Stomach (tissue), 9 donors: ENCODE measurements around the gene ERH. TPM values are rescaled to one million over a fixed set of nuclear protein-coding genes. Genes with fewer than 3 reads are reported as not detected.

Source experiments
- DNase-seq, 2 donors: peaks; one replicate each; pipeline versions ENCODE4 v3.0.0 to v3.0.0-alpha.2; 2013 to 2019
- H3K27ac ChIP-seq, 5 donors: fragments of 200-600 bp in 4 of 5; sonication (generic) in 4 of 5; one replicate each; pipeline ENCODE4 v1.5.1; 2013 to 2019; ENCODE audit warnings: mild to moderate bottlenecking in 1 of 5, moderate library complexity in 1 of 5
- H3K27me3 ChIP-seq, 3 donors: fragments of 200-600 bp; sonication (generic); one replicate each; pipeline ENCODE4 v1.5.1; 2017 to 2019; ENCODE audit warnings: mixed run types in 1 of 3
- H3K36me3 ChIP-seq, 4 donors: fragments of 200-600 bp; sonication (generic); 1 replicate in 3 of 4; 2 replicates in 1 of 4; pipeline ENCODE4 v1.5.1; 2016 to 2019
- H3K4me1 ChIP-seq, 4 donors: fragments of 200-600 bp; sonication (generic); one replicate each; pipeline ENCODE4 v1.5.1; 2016 to 2019
- H3K4me3 ChIP-seq, 4 donors: fragments of 200-600 bp; sonication (generic) in 3 of 4; one replicate each; pipeline ENCODE4 v1.5.1; 2016 to 2019; ENCODE audit warnings: mild to moderate bottlenecking in 1 of 4
- H3K9me3 ChIP-seq, 4 donors: fragments of 200-600 bp; sonication (generic); one replicate each; pipeline ENCODE4 v1.5.1; 2016 to 2019
- CTCF ChIP-seq, 7 experiments: fragments of 450-650 bp in 4 of 7; fragments of 200-600 bp in 3 of 7; sonication (generic) in 3 of 7; IDR thresholded peaks; one replicate each; pipeline ENCODE4 v1.5.1; 2016 to 2019; ENCODE audit warnings: antibody characterized with exemption in 7 of 7, control low read depth in 2 of 7, mild to moderate bottlenecking in 1 of 7
- EP300 ChIP-seq: sonication (generic); formaldehyde crosslinking; IDR thresholded peaks from one replicate; pipeline ENCODE4 v1.6.1; 2017; ENCODE audit warnings: antibody characterized with exemption
- POLR2A ChIP-seq, 4 donors: fragments of 450-650 bp; IDR thresholded peaks; one replicate each; pipeline ENCODE4 v1.6.1; 2016; ENCODE audit warnings: antibody characterized with exemption in 4 of 4, control low read depth in 2 of 4, mild to moderate bottlenecking in 1 of 4, moderate library complexity in 1 of 4
- POLR2AphosphoS5 ChIP-seq, 3 donors: sonication (generic); formaldehyde crosslinking; IDR thresholded peaks; one replicate each; pipeline ENCODE4 v1.6.1; 2016; ENCODE audit warnings: antibody characterized with exemption in 3 of 3
- WGBS, 5 donors: extraction: QIAGEN DNeasy Blood & Tissue Kit in 3 of 5; methylation state at CpG; one replicate each; pipeline versions ENCODE4 v1.1.5 to v1.1.7; 2013 to 2018; 5-methylcytosine and 5-hydroxymethylcytosine counted together
- intact Hi-C: fragments of 100-400 bp; cut with DNase I; formaldehyde crosslinking; loops from one replicate; pipeline ENCODE4 v1.15.1; 2023; ENCODE audit warnings: low total_unique reads
- polyA plus RNA-seq, 3 donors: library from polyadenylated mRNA; stranded (reverse); fragments of 200-250 nt; gene quantifications; one replicate each; pipeline ENCODE4 v1.2.3, GENCODE V29; 2013
- total RNA-seq, 5 donors: library from RNA; depleted of rRNA; stranded (reverse); fragments of >200 nt; gene quantifications; one replicate each; pipeline versions ENCODE4 v1.1.0 to v1.2.3, GENCODE V29; 2014 to 2016
- donor health status: healthy with polysubstance abuse.
- donor health status: Bipolar disorder and iron deficiency.
- donor health status: healthy.

ERH gene
- total and polyA plus RNA-seq, 8 donors = 12.5 to 159 (median 97.8) TPM

GRCh38 chr14:69439521-69440270 is 41.6 kb upstream of the ERH start:
- intact Hi-C loops = no loop called here

GRCh38 chr14:69432364-69432763 is 34.3 kb upstream of the ERH start:
- Histone ChIP-seq H3K36me3 (peaks cover 0 to 17% (median 11%) of the 10 kb centered on the region in 4 donors), H3K9me3 (no peaks in the 10 kb centered on the region), H3K27ac (no peak overlapping the region), H3K4me1 (no peaks in the 10 kb centered on the region), H3K4me3 (no peak overlapping the region), H3K27me3 (no peaks in the 10 kb centered on the region)
- no peak for TF ChIP-seq CTCF (IDR thresholded peaks at IDR 0.05)
- TF ChIP-seq EP300 = no peak
- no peak for TF ChIP-seq POLR2AphosphoS5 (IDR thresholded peaks at IDR 0.05)
- TF ChIP-seq POLR2A (IDR thresholded peaks at IDR 0.05) = no peak
- no peak for DNase-seq
- intact Hi-C loops = no loop called here
- 84 to 96% (median 93%) methylated on average over 2 of the region's 2 CpGs for WGBS, 5 donors

More at GRCh38 chr14:69439521-69440270, 41.6 kb upstream of the ERH start:
- Histone ChIP-seq H3K27me3 (no peaks in the 10 kb centered on the region), H3K4me3 (no peak overlapping the region), H3K9me3 (no peaks in the 10 kb centered on the region), H3K4me1 (no peaks in the 10 kb centered on the region), H3K27ac (no peak overlapping the region), H3K36me3 (peaks cover 17 to 38% (median 29%) of the 10 kb centered on the region in 4 donors)
- no peak for TF ChIP-seq POLR2A (IDR thresholded peaks at IDR 0.05)
- no peak for TF ChIP-seq POLR2AphosphoS5 (IDR thresholded peaks at IDR 0.05)
- WGBS, 5 donors = 85 to 94% (median 92%) methylated on average over 12 of the region's 12 CpGs
- no peak for DNase-seq

GRCh38 chr14:69430306-69430939 is 32.3 kb upstream of the ERH start:
- no peaks in the 10 kb centered on the region for H3K4me1 ChIP-seq
- no peak for TF ChIP-seq POLR2A (IDR thresholded peaks at IDR 0.05)
- no peak for TF ChIP-seq CTCF (IDR thresholded peaks at IDR 0.05)
- TF ChIP-seq POLR2AphosphoS5 (IDR thresholded peaks at IDR 0.05) = no peak
- TF ChIP-seq EP300 = no peak
- H3K4me3 ChIP-seq = no peak overlapping the region
- intact Hi-C loops = no loop called here
- DNase-seq = no peak
- H3K27me3 ChIP-seq = no peaks in the 10 kb centered on the region
- H3K36me3 ChIP-seq = peaks cover 9 to 37% (median 29%) of the 10 kb centered on the region in 4 donors
- no peaks in the 10 kb centered on the region for H3K9me3 ChIP-seq
- 47 to 88% (median 77%) methylated on average over 1 of the region's 1 CpG for WGBS, 5 donors
- no peak overlapping the region for H3K27ac ChIP-seq

GRCh38 chr14:69429643-69430042 is 31.5 kb upstream of the ERH start:
- no peak overlapping the region for H3K27ac ChIP-seq
- H3K9me3 ChIP-seq = no peaks in the 10 kb centered on the region
- no peak for DNase-seq
- H3K4me1 ChIP-seq = no peaks in the 10 kb centered on the region
- intact Hi-C loops = no loop called here
- TF ChIP-seq POLR2A (IDR thresholded peaks at IDR 0.05) = no peak
- TF ChIP-seq EP300 = no peak
- no peak for TF ChIP-seq POLR2AphosphoS5 (IDR thresholded peaks at IDR 0.05)
- TF ChIP-seq CTCF (IDR thresholded peaks at IDR 0.05) = no peak
- H3K27me3 ChIP-seq = no peaks in the 10 kb centered on the region
- no peak overlapping the region for H3K4me3 ChIP-seq
- peaks cover 9 to 45% (median 37%) of the 10 kb centered on the region in 4 donors for H3K36me3 ChIP-seq
